LHCN-M2 (cell line): ENCODE results near the gene LMNTD2. TPM values are rescaled to one million over a fixed set of nuclear protein-coding genes. Genes with fewer than 3 reads are reported as not detected.
A peak's percentile ranks its signal among the peaks of the same experiment; 100 is the strongest.
"Not testable (repeated sequence)": the region's sequence is repeated elsewhere in the genome, so short reads cannot be mapped to it uniquely, and the experiment has no call there.

Source experiments
- DNase-seq: peaks from one replicate; pipeline ENCODE4 v3.0.0-alpha.2; 2012; ENCODE audit warnings: low read depth
- total RNA-seq: library from RNA; depleted of rRNA; stranded (reverse); fragments of >200 nt; gene quantifications from 2 replicates; pipeline ENCODE4 v1.2.3, GENCODE V29; 2014

Gene LMNTD2
- total RNA-seq, 1 experiment from 2014 or later, result 0.46 TPM

DNA sequence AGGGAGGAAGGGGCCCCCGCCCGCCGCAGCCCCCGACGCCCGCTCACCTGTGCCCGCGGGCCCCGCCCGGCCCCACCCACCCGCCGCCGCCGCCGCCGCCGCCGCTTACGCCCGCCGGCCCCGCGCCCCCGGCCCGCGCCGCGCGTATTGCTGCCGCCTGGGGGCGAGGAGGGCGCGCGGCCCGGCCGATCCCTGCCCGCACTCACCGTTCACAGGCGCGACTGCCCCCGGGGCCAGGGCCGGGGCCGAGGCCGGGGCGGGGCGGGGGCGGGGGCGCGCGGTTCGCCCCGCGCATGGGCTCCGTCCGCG is 25.4 kb downstream of the LMNTD2 start:
- no peak for DNase-seq

DNA sequence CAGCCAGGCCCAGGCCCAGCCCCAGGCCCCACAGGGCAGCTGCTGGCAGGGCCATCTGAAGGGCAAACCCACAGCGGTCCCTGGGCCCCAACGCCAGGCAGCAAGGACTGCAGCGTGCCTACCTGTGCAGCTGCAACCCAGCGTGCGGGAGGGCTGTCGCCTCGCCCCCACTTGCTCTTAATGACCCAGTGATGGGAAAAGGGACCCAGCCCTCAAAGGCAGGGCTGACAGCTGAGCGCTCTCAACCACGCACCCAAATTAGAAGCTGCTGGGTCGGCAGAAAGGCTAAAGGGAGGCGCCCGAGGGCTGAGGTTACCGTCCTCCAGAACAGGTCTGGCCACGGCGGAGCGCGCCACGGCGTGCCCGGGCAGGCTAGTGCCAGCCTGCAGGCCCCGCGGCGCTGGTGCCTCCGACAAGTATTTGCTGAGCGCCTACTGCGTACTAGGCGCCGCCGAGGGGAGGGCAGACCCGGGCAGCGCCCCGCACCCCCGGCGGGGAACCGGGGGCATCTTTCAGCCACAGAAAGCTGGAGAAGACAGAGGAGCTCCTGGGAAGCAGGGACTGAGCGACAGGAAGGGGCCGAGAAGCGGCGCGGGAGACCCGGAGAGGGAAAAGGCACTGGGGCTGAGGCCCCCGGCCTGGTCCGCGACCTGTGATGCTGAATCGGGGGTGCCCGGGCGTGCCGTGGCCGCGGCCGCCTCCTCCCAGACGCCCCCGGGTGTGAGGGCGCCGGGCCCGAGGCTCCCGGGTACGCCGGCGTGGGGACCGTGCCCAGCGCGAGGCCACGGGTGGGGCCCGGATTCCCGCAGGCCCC is 25.9 kb downstream of the LMNTD2 start:
- no peak for DNase-seq

DNA sequence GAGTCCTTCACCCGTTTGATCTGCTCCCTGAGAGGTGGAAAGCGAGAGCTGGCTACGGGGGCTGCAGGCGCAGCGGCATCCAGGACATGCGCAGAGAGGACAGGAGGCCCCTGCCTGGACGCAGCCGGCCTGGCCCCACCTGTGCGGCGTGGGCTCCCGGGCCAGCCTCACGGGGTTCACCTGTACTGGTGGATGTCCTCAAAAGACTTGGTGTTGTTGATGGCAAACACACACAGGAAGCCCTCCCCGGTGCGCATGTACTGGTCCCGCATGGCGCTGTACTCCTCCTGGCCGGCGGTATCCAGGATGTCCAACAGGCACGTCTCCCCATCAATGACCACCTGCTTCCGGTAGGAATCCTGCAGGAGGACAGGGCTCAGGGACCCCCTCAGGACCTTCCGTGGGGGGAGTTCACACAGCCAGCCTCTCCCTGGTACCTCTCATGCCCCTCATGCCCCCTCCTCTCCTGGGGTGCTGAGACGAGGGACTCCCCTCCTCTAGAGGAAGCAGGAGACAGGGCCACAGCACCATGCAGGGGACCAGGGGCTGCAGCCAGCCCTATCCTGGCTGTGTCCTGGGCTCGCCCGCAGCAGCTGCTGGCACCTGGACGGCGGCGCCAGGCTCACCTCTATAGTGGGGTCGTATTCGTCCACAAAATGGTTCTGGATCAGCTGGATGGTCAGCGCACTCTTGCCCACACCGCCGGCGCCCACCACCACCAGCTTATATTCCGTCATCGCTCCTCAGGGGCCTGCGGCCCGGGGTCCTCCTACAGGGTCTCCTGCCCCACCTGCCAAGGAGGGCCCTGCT is 26.7 kb downstream of the LMNTD2 start:
- DNase-seq, result no peak

DNA sequence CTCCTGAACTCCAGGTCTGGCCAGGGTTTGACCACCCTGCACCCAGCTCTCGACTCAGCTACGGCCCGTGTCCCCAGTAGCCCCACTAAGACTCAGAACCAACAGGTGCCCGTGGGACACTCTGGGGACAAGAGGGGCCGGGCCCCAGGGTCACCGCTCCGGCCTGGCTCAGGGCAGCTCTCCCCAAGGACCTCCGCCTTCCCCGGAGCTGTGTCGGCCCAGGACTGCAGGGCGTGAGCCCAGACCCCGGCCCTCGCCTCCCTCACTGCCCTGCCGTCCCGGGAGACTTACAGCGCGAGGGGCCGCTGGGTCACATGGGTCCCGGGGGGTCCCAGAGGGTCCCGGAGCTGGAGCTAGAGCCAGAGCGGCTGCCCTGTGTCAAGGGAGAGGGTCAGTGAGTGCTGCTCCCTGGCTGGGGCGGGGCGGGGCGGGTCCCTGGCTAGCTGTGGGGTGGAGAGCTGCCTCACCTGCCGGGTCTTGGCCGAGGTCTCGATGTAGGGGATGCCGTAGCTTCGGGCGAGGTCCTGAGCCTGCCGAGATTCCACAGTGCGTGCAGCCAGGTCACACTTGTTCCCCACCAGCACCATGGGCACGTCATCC is 27.5 kb downstream of the LMNTD2 start:
- DNase-seq, result no peak

DNA sequence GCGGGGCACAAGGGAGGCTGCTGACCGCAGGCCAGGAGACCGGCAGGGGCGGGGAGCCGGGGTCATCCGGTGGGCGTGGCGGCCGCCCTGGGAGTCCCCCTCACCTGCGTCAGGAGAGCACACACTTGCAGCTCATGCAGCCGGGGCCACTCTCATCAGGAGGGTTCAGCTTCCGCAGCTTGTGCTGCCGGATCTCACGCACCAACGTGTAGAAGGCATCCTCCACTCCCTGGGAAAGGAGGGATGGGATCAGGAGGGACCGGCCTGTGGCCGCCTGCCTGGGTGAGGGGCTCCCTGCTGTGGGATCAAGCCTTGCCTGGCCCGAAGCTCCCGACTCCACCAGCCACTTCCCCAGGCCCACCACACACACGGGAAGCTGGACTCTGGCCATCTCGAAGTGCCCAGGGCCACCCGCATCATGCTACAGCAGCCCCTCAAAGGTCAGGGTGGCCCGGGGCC is 28.0 kb downstream of the LMNTD2 start:
- DNase-seq, result no peak

DNA sequence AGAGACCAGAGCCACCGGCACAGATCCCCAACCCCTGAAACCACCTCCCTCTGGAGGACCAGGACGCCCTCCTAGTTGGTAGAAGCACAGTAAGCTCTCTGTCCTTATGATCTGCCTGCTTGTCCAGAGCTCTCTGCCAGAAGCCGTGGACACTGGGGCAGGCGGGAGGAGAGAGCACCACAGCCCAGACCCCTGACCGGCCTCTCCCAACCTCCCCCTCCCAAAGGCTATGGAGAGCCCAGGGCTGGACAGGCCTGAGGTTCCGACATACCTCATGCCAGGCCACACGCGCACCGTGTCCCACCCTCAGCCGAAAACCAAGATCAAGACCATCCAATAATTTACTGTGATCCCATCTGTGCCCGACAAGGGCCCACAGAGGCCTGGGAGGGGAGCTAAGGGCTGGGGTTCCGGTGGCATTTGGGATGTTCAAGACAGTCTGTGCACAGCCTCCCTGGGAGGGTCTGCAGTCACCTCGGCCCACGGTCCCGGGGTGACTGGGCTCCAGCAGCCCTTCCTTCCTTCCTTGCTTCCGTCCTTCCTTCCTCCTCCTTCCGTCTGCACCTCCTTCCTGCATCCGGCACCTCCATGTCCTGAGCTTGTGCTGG is 28.5 kb downstream of the LMNTD2 start:
- no peak for DNase-seq

DNA sequence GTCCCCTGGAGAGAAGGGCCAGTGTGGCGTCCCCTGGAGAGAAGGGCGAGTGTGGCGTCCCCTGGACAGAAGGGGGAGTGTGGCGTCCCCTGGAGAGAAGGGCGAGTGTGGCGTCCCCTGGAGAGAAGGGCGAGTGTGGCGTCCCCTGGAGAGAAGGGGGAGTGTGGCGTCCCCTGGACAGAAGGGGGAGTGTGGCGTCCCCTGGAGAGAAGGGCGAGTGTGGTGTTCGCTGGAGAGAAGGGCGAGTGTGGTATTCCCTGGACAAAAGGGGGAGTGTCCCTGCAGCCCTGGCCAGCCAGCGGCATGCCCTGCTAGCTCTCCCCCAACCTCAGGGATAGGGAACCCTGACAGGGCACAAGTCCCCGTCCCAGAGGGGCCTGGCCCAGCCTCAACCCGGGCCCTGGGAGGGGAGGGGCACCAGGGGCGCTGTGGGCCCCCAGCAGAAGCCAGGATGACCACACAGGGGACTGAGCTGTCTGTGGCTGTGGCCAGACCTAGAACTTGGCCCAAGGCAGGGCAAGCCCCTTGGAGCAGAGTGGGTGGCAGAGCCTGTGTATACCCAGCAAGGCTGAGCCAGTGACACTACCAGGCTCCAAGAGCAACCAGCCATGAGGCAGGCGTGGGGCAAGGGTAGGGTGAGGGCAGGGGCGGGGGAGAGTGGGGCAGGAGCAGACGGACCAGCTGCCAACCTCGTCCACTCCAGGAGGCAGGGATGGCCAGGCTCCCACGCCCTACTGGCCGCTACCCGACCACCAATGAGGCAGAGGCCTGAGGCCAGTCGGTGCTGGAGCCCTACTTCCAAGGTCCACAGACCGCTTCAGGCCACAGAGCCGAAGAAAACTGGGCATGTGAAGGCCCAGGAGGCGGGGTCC is 29.3 kb downstream of the LMNTD2 start:
- no peak for DNase-seq

DNA sequence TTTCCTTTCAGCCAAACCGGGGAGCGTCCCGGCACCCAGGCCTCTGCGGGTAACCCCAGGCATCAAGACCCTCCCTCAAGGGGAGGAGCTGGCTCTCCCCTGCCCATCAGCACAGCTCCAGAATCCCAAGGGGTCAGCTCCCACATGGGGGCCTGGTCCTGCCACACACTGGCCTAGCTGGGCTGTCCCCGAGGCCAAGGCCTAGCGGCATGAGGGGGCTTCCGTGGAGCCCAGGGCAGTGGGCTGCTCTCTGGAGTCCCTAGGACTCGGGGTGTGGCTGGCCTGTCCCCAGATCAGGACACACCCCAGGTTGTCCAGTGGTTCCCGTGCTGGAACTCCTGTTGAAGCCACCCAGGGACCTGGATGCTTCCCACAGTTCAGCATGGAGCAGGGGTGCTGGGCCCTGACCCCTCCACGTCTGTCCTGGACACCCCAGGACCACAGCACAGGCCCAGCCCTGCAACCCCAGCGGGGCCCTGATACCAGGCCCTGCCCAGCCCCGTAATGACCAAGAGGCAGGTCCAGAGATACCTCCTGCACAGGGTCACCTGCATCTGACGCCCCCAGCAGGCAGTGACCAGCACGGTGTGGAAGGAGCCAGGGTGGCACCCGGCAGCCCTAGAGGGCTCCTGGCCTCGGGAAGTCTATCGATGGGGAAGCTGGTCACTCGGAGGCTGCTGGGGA is 30.7 kb downstream of the LMNTD2 start:
- no peak for DNase-seq

DNA sequence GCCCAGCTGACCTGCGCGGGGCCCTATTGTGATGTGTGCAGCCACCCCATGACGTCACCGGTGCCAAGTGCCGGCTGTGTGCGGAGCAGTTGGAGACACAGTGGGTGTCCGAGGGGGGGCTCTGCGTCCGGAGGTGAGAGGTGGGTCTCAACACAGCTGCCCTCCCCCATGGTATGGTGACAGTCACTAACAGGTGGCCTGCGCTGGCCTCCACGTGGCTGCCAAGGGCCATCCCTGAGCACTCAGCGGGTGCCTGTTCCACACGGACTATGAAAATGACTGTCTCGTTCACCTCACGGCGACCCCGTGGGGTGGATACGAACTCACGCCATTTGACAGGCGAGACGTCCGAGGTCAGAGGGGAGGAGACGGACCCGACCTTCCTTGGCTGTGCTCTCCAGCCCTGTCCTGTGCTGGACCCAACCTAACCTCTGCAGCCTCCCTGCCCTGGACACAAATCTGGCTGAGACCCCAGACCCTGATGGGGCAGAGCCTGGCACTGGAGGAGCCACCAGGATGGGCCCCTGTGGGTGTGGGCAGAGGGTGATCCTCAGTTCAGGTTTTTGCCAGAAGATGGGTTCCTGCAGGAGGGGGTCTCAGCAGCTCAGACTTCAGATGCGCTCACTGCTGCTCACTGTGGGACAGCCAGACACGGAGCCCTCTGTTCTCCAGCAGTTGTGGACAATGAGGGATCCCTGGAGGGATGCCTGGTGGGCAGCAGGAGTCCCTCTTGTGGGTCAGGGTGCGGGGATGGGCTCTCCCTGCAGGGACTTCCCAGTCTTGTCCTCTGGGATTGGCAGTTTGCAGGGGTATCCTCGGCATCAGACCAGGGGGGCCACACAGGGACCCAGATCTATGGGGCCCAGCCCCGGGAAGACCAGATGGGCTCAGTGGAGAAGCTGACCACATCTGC is 31.5 kb downstream of the LMNTD2 start:
- DNase-seq, result no peak

DNA sequence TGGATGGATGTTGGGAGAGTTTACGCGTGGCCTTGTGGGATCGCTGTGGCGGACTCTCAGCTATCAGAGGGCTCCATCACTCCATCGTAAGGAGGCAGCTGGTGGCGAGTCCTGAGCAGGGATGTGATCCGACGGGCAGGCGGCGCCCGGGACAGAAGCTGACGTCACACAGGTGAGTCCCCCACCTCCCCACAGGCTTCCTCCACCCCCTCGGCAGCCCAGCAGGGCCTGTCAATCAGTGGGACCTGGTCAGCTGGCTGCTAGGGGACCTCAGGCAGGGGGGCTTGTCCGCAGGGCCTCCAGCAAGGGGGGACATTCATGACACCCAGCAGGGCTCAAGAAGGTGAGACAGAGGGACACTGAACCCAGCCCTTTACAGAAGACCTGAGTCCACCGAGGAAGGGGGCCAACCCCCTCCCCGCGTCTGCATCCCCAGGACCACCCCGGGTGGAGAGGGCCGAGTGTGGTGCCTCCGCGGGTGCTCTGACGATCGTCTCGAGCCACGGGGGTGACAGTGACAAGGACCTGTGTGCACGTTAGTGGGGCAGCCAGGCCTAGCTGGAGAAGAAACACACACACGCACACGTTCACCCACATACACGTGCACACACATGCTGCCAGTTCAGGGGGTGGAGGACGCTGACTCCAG is 32.2 kb downstream of the LMNTD2 start:
- DNase-seq, result no peak

DNA sequence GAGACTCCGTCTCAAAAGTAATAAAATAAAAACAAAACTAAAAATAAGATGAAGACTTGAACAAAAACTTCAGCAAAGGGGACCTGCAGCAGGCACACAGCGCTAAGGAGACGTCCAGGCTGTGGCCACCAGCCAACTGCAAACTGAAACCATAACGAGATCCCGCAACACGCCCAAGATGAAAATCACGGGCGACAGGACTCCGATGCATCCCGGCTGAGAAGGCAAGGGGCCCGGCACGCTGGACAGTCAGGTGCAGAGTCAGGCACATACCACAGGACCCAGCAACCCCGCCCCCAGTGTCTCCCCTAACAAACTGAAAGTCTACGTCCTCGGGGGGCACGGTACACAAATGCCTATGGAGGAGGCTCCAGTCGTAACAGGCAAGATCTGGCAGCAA is 34.3 kb downstream of the LMNTD2 start:
- no peak for DNase-seq

DNA sequence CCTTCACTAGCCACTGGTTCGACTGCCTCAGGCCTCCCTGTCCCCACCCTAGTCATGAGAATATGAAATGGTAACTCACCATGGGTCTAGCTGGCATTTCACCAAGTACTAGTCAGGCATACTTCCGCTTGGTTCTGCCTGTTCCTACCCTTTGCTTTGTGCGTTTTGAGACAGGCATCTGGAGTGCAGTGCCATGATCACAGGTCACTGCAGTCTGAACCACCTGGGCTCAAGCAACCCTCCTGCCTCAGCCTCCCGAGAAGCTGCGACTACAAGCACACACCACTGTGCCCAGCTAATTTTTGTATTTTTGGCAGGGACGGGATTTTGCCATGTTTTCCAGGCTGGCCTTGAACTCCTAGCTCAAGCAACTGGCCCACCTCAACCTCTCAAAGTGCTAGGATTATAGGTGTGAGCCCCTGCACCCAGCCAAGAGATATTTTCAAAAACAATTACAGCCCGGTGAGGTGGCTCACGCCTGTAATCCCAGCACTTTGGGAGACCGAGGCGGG is 39.3 kb downstream of the LMNTD2 start:
- DNase-seq, result no peak

DNA sequence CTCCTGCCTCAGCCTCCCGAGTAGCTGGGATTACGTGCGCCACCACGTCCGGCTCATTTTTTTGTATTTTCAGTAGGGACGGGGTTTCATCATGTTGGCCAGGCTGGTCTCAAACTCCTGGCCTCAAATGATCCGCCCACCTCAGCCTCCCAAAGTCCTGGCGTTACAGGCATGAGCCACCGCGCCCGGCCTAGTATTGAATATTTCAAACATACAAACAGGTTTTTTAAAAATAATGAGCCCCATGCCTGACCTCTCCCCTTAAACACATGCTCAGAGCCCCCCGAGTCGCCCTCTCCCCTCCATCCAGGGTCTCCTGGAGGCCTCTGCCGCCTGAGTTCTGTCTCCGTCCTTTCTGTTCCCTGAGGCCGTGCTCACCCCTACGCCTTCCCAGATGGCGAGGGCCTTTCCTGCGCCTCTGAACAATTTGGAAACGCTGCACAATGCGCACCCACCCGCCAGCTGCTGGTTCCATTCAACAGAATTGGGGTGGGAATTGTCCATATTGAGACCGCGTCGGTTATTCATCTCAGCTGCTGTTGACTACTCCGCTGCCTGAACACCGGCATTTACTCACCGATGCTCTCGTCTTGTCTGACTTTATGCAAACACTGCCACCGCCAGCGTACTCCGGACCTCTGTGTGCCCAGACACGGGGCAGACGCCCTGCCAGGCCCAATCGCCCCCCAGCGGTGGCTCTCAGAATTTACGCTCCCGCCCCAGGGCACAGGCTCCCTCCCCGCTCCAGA is 39.9 kb downstream of the LMNTD2 start:
- DNase-seq, result no peak

DNA sequence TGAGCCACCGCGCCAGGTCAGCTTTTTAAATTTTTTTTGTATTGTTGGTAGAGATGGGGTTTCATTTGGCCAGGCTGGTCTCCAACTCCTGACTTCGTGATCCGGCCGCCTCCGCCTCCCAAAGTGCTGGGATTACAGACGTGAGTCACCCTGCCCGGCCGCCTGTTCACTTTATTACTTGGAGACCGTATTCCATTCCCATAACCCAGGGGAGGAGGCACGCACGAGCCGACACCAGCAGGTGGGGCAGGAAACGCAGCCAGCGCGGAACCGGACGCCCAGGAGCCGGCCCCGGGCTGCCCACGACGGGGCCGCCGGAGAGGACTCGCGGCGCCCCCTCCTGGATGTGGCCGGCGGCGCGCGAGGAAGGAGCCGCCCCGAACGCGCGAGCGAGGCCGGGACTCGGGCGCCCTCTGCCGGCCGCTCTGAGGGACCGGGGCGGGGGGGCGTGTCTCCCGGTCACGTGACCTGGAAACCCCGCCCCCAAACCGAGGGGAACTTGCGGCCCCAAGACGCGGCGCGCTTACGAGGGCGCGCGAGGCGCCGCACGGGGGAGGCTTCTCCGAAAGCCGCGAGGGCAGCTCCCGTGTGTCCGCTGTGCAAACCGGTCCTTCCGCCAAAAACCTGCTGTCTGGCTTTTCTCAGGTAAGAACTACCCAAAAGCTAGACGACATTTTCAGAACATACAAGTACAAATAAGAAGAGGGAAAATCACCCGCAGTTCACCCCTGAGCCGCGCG is 41.9 kb downstream of the LMNTD2 start:
- peak; percentile 96 for DNase-seq

DNA sequence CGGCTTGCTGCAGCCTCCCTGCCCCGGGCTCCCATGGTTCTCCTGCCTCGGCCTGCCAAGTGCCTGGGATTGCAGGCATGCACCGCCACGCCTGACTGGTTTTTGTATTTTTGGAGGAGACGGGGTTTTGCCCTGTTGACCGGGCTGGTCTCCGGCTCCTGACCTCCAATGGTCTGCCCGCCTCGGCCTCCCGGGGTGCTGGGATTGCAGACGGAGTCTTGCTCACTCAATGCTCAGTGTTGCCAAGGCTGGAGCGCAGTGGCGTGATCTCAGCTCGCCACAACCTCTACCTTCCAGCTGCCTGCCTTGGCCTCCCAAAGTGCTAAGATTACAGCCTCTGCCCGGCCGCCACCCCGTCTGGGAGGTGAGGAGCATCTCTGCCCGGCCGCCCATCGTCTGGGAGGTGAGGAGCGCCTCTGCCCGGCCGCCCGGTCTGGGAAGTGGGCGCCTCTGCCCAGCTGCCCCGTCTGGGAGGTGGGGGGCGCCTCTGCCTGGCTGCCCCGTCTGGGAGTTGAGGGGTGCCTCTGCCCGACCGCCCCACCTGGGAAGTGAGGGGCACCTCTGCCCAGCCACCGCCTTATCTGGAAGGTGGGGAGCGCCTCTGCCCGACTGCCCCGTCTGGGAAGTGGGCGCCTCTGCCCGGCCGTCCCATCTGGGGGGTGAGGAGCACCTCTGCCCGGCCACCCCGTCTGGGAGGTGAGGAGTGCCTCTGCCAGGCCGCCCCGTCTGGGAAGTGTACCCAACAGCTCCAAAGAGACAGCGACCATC is 43.4 kb downstream of the LMNTD2 start:
- not testable (repeated sequence) for DNase-seq

DNA sequence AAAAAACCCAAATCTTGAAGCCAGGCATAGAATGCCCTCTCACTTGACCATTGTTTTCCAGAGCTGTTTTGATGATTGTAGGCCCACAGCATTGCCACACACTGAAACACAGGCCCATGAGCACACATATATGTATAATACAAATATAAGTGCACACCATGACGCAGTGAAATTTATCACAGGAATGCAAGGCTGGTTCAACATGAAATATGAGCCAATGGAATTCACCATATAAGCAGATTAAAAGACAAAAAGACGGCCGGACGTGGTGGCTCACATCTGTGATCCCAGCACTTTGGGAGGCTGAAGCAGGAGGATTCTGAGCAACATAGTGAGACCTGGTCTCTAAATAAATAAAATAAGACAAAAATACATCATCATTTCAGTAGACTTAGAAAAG is 44.1 kb downstream of the LMNTD2 start:
- DNase-seq, result no peak

DNA sequence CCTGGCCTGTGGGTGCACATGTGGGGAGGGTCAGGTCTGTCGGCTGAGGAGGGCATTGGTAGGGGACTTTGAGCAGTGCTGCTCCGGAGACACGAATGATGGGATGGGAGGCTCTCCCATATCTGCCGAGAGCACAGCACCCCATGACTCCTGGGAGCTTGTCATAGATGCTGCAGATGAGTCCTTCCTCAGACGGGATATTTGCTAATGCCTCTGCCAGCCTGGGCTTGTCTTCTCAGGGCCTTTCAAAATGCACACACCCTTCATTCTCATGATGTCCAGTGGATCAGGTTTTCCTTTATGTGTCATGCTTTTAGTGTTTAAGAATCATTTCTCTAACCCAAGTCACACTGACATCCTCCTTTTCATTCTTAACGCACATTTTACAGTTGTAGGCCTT is 45.4 kb downstream of the LMNTD2 start:
- DNase-seq, result no peak
